HG03571 (cell line): Measurements from ENCODE around the gene AGBL1.

Experiments
- ATAC-seq: cut with Tn5 transposase; IDR thresholded peaks from one replicate; pipeline ENCODE4 v1.9.1; 2021; ENCODE audit not compliant: unreplicated experiment

The AGBL1 gene

DNA sequence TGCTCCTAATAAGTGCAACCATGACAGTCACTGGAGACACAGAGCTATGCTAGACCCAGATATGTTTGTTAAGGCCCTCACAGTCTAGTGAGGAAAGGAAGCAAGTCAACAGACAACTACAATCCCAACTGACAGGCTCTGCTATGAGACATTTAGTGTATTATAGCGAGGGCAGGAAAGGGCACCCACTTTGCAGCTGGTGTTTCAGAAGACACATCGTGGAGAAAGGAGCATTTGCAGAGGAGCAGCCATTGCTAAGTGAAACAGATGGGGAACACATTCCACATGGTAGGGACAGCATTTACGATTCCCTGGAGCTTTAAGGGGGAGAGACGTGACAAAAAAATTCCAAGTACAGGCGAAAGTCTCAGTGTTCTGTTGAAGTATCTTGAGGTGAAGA, 685.6 kb downstream of the AGBL1 start:
- no peak for ATAC-seq

DNA sequence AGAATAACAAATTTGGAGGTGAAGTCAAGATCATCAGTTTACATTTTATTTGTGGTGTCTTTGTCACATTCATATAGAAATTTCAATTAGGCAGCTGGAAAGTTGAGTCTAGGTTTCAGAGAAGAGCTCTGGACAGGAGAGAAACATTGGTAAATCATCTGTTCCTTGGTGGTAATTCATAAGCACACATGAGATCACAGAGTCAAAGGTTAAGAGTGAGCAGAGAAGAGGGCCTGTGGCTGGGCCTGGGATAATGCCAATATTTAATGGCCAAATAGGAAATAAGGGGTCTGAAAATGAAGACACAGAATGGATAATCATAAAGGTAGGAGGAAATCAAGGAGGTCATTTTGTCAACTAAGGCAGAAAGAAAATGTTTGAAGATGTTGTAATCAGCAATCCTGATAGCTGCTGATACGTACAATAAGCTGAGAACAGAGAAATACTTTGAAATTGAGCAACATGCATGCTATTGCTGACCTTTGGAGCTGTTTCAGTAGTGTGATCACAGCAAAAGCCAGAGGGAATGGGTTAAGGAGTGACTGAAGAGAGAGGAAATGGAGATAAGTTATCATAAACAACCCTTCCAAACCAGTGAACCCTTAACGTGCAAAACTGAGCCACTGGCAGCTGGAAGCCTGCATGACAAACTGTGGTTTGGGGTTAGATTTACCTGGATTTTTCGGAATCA, 692.8 kb downstream of the AGBL1 start:
- ATAC-seq = no peak

DNA sequence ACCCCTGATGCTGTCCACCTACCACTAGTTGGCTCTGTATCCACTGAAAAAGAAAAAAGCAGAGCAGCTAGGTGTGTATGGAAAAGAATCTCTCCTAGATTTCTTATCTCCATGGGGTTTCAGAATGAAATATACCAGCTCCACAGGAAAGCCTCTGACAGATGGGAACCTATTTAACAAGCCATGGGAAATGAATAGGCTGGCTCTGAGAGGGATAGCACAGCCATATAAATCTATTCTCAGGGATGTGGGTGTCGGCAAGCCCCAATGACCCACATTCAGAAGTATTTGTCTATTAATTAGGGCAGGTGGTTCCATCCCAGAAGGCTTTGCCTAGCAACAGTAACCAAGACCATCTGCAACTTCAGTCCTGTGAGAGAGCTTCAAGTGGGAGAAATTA, 694.1 kb downstream of the AGBL1 start:
- no peak for ATAC-seq

DNA sequence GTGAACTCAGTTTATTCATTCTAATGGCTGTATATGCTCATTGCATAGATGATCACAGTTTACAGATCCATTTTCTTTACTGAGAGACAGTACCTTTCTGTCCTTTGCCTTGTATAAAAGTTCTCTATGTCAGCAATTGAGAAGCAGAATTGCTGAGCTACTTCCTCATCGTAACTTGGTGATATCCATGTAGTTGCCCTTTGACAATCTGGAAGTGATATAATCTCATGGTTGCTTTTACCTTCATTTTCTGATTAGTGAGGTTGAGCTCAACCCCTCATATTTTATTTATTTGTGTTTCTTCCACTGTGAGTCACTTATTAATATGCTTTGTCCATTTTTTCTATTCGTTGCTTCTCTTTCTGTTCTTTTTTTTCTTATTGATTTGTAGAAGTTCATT, 696.5 kb downstream of the AGBL1 start:
- ATAC-seq = no peak

DNA sequence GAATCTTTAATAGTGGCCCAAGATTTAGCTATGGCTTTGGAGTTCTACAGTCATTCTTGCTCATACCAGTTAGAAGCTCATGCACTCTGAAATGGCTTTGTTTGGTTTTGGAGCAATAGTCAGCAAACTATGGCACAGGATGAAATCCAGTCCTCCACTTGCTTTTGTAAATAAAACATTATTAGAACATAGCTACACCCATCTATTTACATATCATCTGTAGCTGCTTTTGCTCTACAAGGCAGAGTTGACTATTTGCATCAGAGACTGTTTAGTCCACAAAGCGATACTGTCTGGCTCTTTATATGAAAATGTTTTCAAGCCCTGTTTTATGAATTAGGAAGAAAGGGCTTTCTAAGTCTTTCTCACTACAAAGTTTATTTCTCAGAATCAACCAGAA, 716.9 kb downstream of the AGBL1 start:
- no peak for ATAC-seq

DNA sequence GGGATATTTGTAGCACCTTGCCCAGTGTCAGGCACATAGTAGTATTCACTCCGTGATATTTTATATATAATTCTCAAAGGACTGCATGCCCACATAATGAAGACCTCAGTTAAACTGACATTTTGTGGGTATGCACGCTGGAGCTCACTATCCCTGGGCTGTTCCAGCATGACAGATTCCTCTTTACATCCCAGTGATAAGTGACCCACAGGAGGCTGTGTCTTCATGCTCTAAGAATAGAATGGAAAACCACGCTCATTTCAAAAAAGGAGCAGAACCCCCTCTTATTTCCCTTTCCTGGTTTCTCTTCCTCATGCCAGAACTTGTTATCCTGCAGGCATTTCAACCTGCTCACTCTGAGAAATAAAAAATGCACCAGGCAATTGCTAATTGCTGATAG, 717.5 kb downstream of the AGBL1 start:
- ATAC-seq = no peak

DNA sequence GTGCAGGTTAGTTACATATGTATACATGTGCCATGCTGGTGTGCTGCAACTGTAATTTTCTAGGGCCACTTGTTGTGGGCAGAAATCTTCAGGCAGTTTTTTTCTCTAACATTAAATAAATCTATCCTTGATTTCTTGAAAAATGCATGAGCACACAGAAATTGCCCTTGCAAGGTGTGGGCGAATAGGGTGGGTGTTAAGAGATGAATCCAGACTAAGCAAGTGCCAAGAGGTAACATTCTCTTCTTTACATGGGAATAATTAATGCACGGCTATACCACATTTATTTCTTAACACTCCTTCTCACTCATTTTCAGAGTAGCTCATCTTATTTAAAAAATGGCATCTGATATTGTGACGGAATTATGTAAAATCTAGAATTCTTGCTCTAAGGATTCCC, 719.6 kb downstream of the AGBL1 start:
- no peak for ATAC-seq

DNA sequence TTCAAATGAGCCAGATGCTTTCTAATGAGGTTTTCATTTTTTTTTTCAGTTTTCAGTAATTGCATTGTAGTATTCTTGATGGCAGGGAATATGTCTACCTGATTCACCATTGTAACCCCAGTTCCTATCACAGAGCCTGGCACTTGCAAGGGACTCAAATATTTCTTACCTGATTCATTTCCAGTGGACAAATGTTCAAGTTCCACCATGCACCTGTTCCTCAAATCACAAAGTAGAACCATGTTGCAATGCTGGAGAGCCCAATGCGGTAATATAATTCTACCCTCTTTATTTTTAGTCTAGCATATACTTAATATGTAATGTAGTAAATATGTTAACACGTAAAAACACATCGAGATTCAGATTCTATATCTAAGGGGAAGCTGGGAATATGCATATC, 722.6 kb downstream of the AGBL1 start:
- ATAC-seq = no peak

DNA sequence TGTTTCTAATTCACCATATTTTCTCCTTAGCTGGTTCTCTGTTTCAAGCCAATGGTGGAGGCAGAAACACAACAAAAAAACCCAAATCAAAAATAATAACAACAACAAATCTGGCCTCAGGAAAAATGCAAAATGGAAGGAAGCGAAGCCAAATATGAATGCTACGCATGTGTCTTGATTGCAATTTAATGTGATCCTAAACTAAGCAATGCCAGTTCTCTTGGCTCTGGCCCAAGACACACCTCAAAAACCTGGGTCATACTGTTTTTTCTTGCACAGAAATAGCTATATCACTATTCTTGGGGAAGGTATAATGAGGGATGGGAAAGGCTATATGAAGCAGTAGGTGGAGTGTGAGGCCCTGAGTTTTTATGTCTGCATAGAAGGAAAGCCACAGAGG, 724.7 kb downstream of the AGBL1 start:
- no peak for ATAC-seq

DNA sequence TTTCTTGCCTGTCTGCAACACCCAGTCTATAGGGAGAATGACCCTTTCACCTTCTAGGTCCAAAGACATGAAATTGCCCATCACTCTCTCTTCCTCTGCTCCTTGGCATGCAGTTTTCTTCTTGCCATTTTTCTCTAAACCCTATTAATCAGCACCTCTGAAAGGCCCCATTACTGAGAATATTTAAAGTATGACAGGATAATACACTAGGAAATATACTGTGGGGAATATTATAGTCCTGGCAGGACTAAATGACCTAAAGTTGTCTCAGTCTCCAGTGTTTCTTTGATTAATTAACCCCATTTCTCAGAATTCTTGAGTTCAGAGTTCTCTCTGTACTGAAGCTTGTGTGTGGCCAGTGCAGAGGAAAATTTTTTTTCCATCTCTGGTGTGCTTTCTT, 730.7 kb downstream of the AGBL1 start:
- ATAC-seq = no peak

DNA sequence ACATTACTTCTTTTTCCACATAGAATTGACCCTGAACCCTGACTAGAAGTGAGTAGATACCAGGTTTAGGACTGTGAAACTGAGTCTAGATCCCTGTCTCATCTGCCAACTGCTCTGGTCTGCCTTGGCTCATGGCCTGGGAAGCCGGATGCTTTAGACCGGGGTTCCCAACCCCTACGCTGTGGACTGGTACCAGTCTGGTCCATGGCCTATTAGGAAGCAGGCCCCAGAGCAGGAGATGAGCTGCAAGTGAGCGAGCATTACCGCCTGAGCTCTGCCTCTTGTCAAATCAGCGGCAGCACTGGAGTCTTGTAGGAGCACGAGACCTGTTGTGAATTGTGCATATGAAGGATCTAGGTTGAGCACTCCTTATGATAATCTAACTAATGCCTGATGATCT, 734.2 kb downstream of the AGBL1 start:
- no peak for ATAC-seq

DNA sequence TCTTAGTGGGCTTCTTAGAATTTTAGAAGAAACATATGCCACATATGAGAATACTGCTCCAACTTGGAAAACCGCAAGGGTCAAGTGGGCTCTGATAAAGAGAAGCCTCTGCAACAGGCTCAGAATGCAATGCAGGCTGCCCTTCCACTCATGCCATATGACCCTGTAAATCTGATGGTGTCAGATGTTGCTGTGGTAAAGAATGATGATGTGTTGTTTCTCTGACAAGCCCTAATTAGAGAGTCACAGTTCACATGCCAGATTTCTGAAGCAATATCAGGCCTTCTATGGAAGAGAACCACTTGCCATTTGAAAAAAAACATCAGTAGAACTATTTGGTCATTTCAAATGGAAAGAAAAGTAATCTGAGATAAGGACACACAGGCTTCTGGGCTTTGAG, 749.6 kb downstream of the AGBL1 start:
- no peak for ATAC-seq

DNA sequence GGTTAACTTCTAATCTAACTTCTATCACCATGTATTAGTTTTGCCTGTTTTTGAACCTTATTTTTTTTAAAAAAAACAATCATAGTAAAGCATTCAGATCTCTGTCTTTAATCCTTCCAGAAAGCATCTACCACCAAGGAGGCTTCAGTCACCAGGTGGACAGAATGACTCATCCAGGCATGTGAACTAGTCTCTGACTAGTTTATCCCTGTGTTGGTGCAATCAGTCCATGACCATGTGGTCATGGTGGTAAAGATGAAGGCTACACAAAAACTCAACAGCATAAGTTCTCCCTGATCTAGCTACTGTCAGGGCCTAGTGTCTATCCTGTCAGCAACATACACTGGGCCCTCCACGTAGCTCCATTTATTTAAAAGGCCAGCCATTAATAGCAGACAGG, 750.6 kb downstream of the AGBL1 start:
- no peak for ATAC-seq

DNA sequence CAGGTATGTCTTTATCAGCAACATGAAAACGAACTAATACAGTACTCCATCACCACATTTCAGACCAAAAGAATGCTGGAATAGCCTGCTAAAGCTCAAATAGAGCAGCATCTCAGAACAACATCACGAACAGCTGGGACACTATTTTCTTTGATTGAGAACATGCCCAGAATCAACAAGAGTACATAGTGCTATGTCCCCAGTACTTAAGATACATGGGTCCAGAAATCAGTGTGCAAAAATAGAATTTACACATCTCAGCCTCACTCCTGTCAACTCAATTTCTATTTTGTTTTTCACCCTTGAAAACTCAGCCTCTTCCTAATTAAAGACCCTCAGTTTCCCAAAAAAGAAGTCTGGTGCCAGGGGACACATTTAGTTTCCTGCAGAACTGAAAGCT, 753.9 kb downstream of the AGBL1 start:
- no peak for ATAC-seq

DNA sequence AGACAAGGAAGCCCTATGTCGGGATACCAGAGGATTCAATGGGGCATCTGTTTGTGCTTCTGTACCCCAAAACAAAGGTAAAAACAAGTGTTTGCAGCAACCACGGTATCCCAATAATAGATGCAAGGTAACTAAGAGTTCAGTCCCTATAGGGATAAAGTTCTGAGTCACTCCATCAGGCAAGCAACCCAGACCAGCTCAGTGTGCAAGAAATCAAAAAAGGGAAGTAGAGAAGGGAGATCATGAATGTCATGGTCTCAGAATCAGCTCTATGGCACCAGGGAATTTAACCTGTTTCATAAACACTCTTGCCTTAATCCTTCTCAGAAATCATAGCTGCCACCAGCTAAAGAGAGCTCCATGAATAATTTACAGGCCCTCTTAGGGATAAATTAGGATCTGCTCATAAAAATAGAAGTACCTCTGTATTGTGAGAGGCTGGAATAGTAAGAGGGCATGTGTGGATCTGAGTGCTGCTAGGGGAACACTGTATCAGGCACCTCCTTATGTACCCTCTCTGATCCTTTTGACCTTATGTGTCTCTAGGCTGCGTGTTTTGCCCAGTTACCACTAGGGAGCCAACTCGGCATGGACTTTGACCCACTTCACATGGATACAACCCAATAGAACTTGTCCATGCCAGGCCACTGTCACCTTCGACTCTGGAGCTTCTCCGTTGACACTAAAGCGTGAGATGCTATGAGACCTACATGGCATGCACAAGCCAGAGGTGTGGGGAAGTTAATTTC, 754.6 kb downstream of the AGBL1 start:
- ATAC-seq = no peak

DNA sequence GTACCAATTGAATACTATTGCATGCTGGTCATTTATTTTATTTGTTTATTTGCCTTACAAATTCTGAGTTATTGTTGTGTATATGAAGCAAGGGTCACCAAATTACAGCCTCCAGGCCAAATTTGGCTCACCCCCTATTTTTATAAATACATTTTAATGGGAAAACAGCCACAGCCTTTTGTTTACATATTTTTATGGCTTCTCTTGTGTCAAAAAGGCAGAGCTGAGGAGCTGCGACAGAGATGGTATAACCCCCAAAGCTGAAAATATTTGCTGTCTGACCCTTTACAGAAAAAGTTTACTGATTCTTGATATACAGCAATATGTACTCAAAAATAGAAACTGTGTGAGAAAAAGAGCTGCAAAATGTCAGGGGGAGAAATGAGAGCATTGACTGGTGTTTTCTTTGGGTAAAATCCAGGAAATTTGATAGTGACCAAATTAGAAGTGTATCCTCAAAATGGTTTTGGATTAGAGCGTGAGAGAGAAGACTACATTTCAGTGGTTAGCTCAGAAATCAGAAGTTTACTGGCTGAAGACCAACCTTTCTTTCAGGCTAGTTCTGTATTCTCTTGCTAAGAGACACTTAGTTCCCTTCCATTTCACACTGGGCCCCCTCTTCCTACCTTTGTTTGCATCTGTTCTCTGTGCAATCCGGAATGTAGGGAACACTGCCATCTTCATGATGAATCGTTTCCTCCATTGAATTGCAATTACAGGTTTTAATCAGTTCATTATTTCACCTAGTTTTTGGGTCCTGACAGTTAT, 757.8 kb downstream of the AGBL1 start:
- ATAC-seq = no peak

DNA sequence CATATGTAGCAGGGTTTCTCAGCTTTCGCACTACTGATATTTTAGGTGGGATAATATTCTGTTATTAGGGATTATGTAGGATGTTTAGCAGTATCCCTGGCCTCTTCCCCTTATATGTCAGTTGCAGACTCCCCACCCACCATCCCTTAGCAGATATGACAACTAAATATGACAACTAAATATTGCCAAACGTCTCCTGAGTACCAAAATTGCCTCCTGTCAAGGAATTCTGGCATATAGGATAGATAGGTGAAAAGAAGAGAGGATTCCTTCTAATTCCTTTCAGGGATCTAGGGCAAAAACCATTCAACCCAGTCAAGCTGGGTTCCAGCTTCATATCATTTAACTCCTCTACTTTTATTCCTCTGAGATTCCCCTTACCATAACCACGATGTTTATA, 759.8 kb downstream of the AGBL1 start:
- no peak for ATAC-seq

DNA sequence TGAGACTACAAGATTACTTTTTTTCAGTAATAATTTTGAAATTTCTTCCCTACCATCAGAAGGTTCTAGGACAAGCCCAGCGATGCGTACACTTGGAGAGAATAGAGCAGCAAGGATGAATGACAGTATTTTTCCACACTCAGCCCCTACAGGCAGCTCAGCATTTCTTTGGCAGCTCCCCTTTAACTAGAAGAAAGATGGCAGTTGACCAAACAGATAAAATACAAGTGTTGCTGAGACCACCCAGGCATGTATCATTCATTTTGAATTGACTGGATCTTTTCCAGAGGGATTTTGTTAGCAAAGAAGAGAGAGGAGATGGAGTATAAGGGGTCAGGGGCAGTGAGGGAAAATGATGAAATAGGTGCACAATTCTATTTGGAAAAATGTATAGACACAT, 761.3 kb downstream of the AGBL1 start:
- ATAC-seq = no peak

DNA sequence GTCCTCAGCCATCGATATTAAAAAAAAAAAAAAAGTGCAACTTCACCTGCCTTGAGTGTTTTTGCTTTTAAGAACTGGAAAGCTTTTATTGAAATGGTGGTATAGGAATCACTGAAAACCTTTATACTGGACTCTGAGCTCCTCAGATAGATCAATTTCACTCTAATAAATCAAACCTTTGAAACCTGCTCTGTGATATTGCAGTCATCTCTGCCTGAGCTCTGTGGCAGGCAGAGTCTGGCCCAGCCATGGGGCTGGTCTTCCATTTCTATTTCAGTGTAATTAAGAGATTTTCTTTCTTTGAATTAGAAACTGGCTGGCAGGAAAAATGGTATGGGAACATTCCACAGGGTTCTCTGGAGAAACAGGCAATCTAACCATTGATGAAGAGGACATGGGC, 762.5 kb downstream of the AGBL1 start:
- no peak for ATAC-seq

DNA sequence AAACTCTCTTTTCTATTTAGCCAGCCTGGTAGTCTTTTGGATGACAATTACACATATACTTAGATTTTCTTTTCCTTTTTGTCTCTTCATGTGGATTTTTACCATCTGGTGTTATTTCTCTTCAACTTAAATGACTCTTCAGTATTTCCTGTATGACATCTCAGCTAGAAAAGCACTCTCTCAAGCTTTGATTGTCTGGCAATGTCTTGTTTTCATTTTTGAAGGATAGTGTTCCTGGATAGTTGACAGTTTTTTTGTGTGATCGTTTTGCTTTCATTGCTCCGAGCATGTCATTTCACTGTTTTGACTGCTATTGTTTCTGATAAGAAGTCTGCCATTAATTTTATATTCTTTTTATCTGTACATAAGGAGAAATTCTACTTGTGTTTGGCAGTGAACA, 766.4 kb downstream of the AGBL1 start:
- ATAC-seq = no peak

DNA sequence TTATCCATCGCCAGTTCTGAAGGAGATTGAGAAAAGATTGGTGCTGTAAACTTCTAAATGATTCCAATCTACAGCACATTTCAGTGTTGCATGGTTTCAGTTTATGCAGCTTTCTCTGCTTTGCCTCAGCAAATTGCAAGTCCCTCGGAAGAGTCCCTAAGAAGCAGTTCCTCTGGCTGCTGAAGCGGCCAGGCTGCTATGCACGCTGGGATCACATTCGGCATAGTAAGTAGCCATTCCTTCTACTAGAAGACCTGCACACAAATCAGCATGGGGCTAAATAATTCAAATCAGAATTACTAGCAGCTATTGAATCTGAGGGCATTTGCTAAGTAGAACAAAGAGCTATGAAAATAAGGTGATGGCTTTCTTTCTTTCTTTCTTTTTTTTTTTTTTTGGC, 769.5 kb downstream of the AGBL1 start:
- ATAC-seq = no peak
